ENCODE results near the gene FBXL19.

DNA sequence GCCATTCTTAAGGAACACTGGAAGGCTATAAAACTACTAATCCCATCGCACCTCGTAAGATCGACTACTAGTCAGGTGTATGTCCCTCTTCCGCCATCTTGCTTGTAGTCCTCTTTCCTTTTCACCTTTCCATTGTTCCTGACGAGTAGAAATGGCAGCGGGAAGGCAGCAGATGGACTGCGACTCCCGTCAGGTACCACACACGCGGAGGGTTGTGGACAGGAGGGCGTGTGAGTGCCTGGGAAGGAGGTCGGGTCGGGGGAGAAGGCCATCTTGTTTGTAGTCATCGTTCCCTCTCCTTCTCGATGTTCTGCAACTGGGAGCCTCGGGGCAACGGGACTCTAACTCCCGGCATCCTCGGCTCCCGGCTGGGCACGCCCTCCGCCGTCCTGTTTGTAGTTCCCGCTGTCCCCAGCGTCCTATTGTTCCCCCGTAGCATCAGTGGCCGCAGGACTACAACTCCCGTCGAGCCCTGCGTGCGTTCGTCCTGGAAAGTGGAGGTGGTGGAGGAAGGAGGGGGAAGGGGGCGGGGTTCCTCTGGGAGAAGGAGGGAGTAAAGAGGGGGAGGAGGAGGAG is 324 bp upstream of the FBXL19 start:
- TF ChIP-seq, protein P1, sequence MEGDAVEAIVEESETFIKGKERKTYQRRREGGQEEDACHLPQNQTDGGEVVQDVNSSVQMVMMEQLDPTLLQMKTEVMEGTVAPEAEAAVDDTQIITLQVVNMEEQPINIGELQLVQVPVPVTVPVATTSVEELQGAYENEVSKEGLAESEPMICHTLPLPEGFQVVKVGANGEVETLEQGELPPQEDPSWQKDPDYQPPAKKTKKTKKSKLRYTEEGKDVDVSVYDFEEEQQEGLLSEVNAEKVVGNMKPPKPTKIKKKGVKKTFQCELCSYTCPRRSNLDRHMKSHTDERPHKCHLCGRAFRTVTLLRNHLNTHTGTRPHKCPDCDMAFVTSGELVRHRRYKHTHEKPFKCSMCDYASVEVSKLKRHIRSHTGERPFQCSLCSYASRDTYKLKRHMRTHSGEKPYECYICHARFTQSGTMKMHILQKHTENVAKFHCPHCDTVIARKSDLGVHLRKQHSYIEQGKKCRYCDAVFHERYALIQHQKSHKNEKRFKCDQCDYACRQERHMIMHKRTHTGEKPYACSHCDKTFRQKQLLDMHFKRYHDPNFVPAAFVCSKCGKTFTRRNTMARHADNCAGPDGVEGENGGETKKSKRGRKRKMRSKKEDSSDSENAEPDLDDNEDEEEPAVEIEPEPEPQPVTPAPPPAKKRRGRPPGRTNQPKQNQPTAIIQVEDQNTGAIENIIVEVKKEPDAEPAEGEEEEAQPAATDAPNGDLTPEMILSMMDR (IDR thresholded peaks at IDR 0.05) = no peak
- TF ChIP-seq RAD21 (IDR thresholded peaks at IDR 0.05; ENCODE audit: low read length) (no peak), POLR2AphosphoS5 (IDR thresholded peaks at IDR 0.05; ENCODE audit: low read depth, low read length) (peak; percentile 28)
- TF ChIP-seq, protein P2, sequence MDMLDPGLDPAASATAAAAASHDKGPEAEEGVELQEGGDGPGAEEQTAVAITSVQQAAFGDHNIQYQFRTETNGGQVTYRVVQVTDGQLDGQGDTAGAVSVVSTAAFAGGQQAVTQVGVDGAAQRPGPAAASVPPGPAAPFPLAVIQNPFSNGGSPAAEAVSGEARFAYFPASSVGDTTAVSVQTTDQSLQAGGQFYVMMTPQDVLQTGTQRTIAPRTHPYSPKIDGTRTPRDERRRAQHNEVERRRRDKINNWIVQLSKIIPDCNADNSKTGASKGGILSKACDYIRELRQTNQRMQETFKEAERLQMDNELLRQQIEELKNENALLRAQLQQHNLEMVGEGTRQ (IDR thresholded peaks at IDR 0.05; ENCODE audit: borderline replicate concordance, low read depth, low read length) = no peak
